HG03064 (cell line): ENCODE results near the gene EID1.
"Not testable (repeated sequence)": the region's sequence is repeated elsewhere in the genome, so short reads cannot be mapped to it uniquely, and the experiment has no call there.

ENCODE experiments used
- ATAC-seq: cut with Tn5 transposase; IDR thresholded peaks from one replicate; pipeline ENCODE4 v1.9.1; 2021; ENCODE audit warnings: low read depth; ENCODE audit not compliant: unreplicated experiment

EID1 gene

GRCh38 chr15:48905216-48905615, 27.3 kb downstream of the EID1 start:
- no peak for ATAC-seq

- no peak for ATAC-seq
Observed at GRCh38 chr15:48905847-48906246, 27.9 kb downstream of the EID1 start.

GRCh38 chr15:48909313-48909712, 31.4 kb downstream of the EID1 start:
- not testable (repeated sequence) for ATAC-seq

GRCh38 chr15:48910554-48910953, 32.6 kb downstream of the EID1 start:
- ATAC-seq: not testable (repeated sequence)

- no peak for ATAC-seq
Observed at GRCh38 chr15:48913141-48913540, 35.2 kb downstream of the EID1 start.

- ATAC-seq: no peak
Observed at GRCh38 chr15:48914717-48915116, 36.8 kb downstream of the EID1 start.

- ATAC-seq: no peak
Observed at GRCh38 chr15:48915861-48916260, 37.9 kb downstream of the EID1 start.

- no peak for ATAC-seq
Observed at GRCh38 chr15:48916721-48917120, 38.8 kb downstream of the EID1 start.

GRCh38 chr15:48922046-48922445, 44.1 kb downstream of the EID1 start:
- ATAC-seq: no peak

- ATAC-seq: no peak
Observed at GRCh38 chr15:48924528-48925393, 46.8 kb downstream of the EID1 start.

GRCh38 chr15:48925714-48926223, 47.8 kb downstream of the EID1 start:
- ATAC-seq: no peak

- no peak for ATAC-seq
Observed at GRCh38 chr15:48928877-48929538, 51.1 kb downstream of the EID1 start.

- no peak for ATAC-seq
Observed at GRCh38 chr15:48929661-48930060, 51.7 kb downstream of the EID1 start.
